HepG2 (cell line): ENCODE results near the gene RPS2. TPM values are rescaled to one million over a fixed set of nuclear protein-coding genes. Genes with fewer than 3 reads are reported as not detected.
A peak's percentile ranks its signal among the peaks of the same experiment; 100 is the strongest.
"Not testable (repeated sequence)": the region's sequence is repeated elsewhere in the genome, so short reads cannot be mapped to it uniquely, and the experiment has no call there.

Source experiments
- ATAC-seq: fragments of 200-7000 bp; cut with Tn5 transposase; 3 replicates; pipeline ENCODE4 v1.9.1; 2020; ENCODE audit warnings: mild to moderate bottlenecking, moderate library complexity
- BruUV-seq: library from RNA; stranded (reverse); fragments of 400-500 nt; replicated peaks from 2 replicates; lab custom pipeline; 2021; lab: Mats Ljungman, UMichigan
- CTCF ChIA-PET: fragments of 300-600 bp; formaldehyde crosslinking; extraction: SDS; loops from one replicate; lab custom pipeline; 2021; ENCODE audit warnings: low total read pairs, inconsistent platforms, low intra/inter-chr PET ratio; lab: Yijun Ruan, JAX
- POLR2A ChIA-PET: fragments of 350-600 bp; sonication (Branson Sonifier 250); formaldehyde crosslinking; loops from one replicate; lab custom pipeline; 2020; ENCODE audit warnings: antibody characterized with exemption, inconsistent platforms; lab: Yijun Ruan, JAX
- DNase-seq: peaks from one replicate; pipeline ENCODE4 v3.0.0-alpha.2; 2015; ENCODE audit warnings: low spot score
- FAIRE-seq: peaks from 3 replicates; lab custom pipeline; 2011; peaks lifted over from hg19 to GRCh38; lab: Jason Lieb, UNC
- H2AFZ ChIP-seq: one replicate; pipeline ENCODE4 v1.6.1; 2011; ENCODE audit warnings: low read length, inconsistent platforms
- H3K27ac ChIP-seq: fragments of 300-600 bp; 3 replicates; pipeline ENCODE4 v1.8.0; 2011; ENCODE audit warnings: mixed run types, mild to moderate bottlenecking, mixed read lengths, low read length, inconsistent platforms; ENCODE audit not compliant: insufficient read depth; ENCODE audit errors: extremely low read length
- H3K27me3 ChIP-seq, 2 experiments: fragments of 200-600 bp in 1 of 2; 2 replicates in 1 of 2; 3 replicates in 1 of 2; pipeline versions ENCODE4 v1.6.0 to v1.8.0; 2011; ENCODE audit warnings: low read length in 2 of 2, mild to moderate bottlenecking in 2 of 2, moderate library complexity in 2 of 2, inconsistent platforms in 1 of 2; ENCODE audit not compliant: insufficient read depth in 2 of 2, control insufficient read depth in 1 of 2
- H3K36me3 ChIP-seq, 2 experiments: fragments of 200-600 bp in 1 of 2; replicated peaks in 1 of 2; 2 replicates in 1 of 2; 3 replicates in 1 of 2; pipeline versions ENCODE4 v1.5.1 to v1.8.0; 2011; ENCODE audit warnings: low read length in 2 of 2, inconsistent platforms in 1 of 2; ENCODE audit not compliant: insufficient read depth in 2 of 2, control insufficient read depth in 1 of 2
- H3K4me1 ChIP-seq: 2 replicates; pipeline ENCODE4 v1.5.1; 2012; ENCODE audit warnings: low read length, inconsistent platforms; ENCODE audit not compliant: insufficient read depth
- H3K4me2 ChIP-seq: 2 replicates; pipeline ENCODE4 v1.6.0; 2011; ENCODE audit warnings: low read depth, low read length, inconsistent platforms
- H3K4me3 ChIP-seq, 3 experiments: fragments of 200-600 bp in 1 of 3; sonication (generic), shearing (Covaris generic) in 1 of 3; replicated peaks in 1 of 3; 2 replicates each; pipeline ENCODE4 v1.5.1; 2011 to 2016; ENCODE audit warnings: low read length in 3 of 3, inconsistent platforms in 2 of 3, low read depth in 2 of 3, mild to moderate bottlenecking in 2 of 3, control low read depth in 1 of 3, mixed read lengths in 1 of 3; ENCODE audit not compliant: insufficient read depth in 1 of 3
- H3K79me2 ChIP-seq: one replicate; pipeline ENCODE4 v1.6.1; 2011; ENCODE audit warnings: low read length, inconsistent platforms; ENCODE audit not compliant: insufficient read depth
- H3K9ac ChIP-seq: 2 replicates; pipeline ENCODE4 v1.6.0; 2011; ENCODE audit warnings: mild to moderate bottlenecking, low read depth, low read length, inconsistent platforms; ENCODE audit not compliant: insufficient read depth
- H3K9me3 ChIP-seq: 2 replicates; pipeline ENCODE4 v1.5.1; 2012; ENCODE audit warnings: mild to moderate bottlenecking, low read length
- H4K20me1 ChIP-seq: 2 replicates; pipeline ENCODE4 v1.6.0; 2011; ENCODE audit warnings: inconsistent platforms, mild to moderate bottlenecking, low read length, moderate library complexity; ENCODE audit not compliant: insufficient read depth
- DRAP1 ChIP-seq: IDR thresholded peaks from 2 replicates; pipeline ENCODE4 v1.6.1; 2016; ENCODE audit warnings: missing genetic modification reagents, missing compliant biosample characterization
- NFYB ChIP-seq: sonication (generic); formaldehyde crosslinking; IDR thresholded peaks from 2 replicates; pipeline ENCODE4 v1.4.0; 2020; ENCODE audit warnings: missing genetic modification reagents
- NFYC ChIP-seq: IDR thresholded peaks from 2 replicates; pipeline ENCODE4 v1.6.1; 2016; ENCODE audit warnings: missing genetic modification reagents, missing compliant biosample characterization
- POLR2A ChIP-seq, 2 experiments: IDR thresholded peaks; 2 replicates each; pipeline ENCODE4 v1.6.1; 2011; ENCODE audit warnings: low read depth in 2 of 2, low read length in 2 of 2, mild to moderate bottlenecking in 1 of 2, moderate library complexity in 1 of 2; ENCODE audit not compliant: insufficient read depth in 1 of 2
- POLR2AphosphoS5 ChIP-seq: IDR thresholded peaks from 2 replicates; pipeline ENCODE4 v1.6.1; 2012; ENCODE audit warnings: low read depth, low read length
- POLR2G ChIP-seq: fragments of 200-400 bp; formaldehyde crosslinking; IDR thresholded peaks from 2 replicates; pipeline ENCODE4 v1.6.1; 2018; ENCODE audit warnings: mild to moderate bottlenecking, low read depth, low read length, moderate library complexity
- RBFOX2 ChIP-seq: fragments of 200-400 bp; formaldehyde crosslinking; IDR thresholded peaks from 2 replicates; pipeline ENCODE4 v1.6.1; 2017; ENCODE audit warnings: low read depth, mild to moderate bottlenecking, low read length
- SP1 ChIP-seq, 2 experiments: fragments of 450-650 bp in 1 of 2; sonication (generic) in 1 of 2; formaldehyde crosslinking in 1 of 2; IDR thresholded peaks; 2 replicates each; pipeline versions ENCODE4 v1.4.0 to v1.6.1; 2016 to 2020; ENCODE audit warnings: missing genetic modification reagents in 1 of 2
- THAP11 ChIP-seq: IDR thresholded peaks from 2 replicates; pipeline ENCODE4 v1.6.1; 2016; ENCODE audit warnings: missing biosample characterization, missing genetic modification reagents
- WGBS: methylation state at CpG from one replicate; pipeline ENCODE4 v1.1.6; 2017; ENCODE audit warnings: low lambda C conversion rate; 5-methylcytosine and 5-hydroxymethylcytosine counted together
- in situ Hi-C: cut with HindIII; loops from 2 replicates; pipeline ENCODE4 v1.10.0; 2017; ENCODE audit warnings: low pct_unique_long_range_greater_than_20kb; ENCODE audit not compliant: extremely low pct_ligation_motif_present
- intact Hi-C: fragments of 100-400 bp; cut with micrococcal nuclease; formaldehyde crosslinking; loops from one replicate; pipeline ENCODE4 v1.10.0; 2022; ENCODE audit not compliant: unreplicated experiment
- polyA plus RNA-seq, 8 experiments: library from polyadenylated mRNA; depleted of rRNA in 3 of 8; stranded (reverse) in 7 of 8; unstranded in 1 of 8; fragments of >200 nt; fragmentation: Illumina TruSeq in 4 of 8; extraction: Trizol in 4 of 8; gene quantifications; 2 replicates each; pipeline versions ENCODE4 v1.2.1 to v1.2.3, GENCODE V29; 2011 to 2016; ENCODE audit warnings: low read depth in 4 of 8, missing spikeins in 1 of 8, mixed read lengths in 1 of 8; ENCODE audit not compliant: insufficient read depth in 1 of 8
- total RNA-seq, 5 experiments: library from RNA; depleted of rRNA; stranded (reverse); fragments of >200 nt; fragmentation: Illumina TruSeq; extraction: Trizol; gene quantifications; 2 replicates each; pipeline ENCODE4 v1.2.3, GENCODE V29; 2016; ENCODE audit warnings: low read depth in 1 of 5
- TF ChIP-seq, protein P1 (sequence below): sonication (generic); formaldehyde crosslinking; IDR thresholded peaks from 2 replicates; pipeline ENCODE4 v1.4.0; 2020; ENCODE audit warnings: missing genetic modification reagents

The RPS2 gene
- total and polyA plus RNA-seq, 2 of the 13 experiments (the other 11 are each of a cell fraction or from before 2014, with no cell fraction given), result 1,908 to 4,514 TPM

DNA sequence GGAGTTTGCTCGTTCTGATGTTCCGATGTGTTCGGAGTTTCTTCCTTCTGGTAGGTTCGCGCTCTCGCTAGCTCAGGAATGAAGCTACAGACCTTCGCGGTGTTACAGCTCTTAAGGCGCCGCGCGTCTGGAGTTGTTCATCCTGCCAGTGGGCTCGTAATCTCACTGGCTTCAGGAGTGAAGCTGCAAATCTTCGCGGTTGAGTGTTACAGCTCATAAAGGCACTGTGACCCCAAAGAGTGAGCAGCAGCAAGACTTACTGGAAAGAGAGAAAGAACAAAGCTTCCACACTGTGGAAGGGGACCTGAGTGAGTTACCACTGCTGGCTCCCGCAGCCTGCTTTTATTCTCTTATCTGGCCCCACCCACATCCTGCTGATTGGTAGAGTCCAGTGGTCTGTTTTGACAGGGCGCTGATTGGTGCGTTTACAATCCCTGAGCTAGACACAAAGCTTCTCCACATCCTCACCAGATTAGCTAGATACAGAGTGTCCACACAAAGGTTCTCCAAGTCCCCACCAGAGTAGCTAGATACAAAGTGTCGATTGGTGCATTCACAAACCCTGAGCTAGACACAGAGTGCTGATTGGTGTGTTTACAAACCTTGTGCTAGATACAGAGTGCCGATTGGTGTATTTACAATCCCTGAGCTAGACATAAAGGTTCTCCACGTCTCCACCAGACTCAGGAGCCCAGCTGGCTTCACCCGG lies 7.0 kb downstream of the RPS2 start:
- FAIRE-seq; H3K4me3 ChIP-seq; H3K27ac ChIP-seq; DNase-seq; H2AFZ ChIP-seq; BruUV-seq; H3K4me2 ChIP-seq; H3K36me3 ChIP-seq; H3K9ac ChIP-seq; ATAC-seq; in situ Hi-C loops; H3K9me3 ChIP-seq; CTCF ChIA-PET; TF ChIP-seq SP1 (IDR thresholded peaks at IDR 0.05): not testable (repeated sequence)
- 84% methylated on average over 21 of the region's 22 CpGs for WGBS
- POLR2A ChIA-PET, result interaction anchor here (1.1 to 7.4 kb wide), 5 partner anchors 9 to 27 kb away, joined by 3 to 139 read pairs (median 5); partner anchors contain the start of genes MSRB1, RNF151 and TBL3
- peaks cover 47% of the 10 kb centered on the region for H3K4me1 ChIP-seq
- TF ChIP-seq POLR2G, result peak; percentile 41; the same call in 1 of the 2 replicates
- TF ChIP-seq DRAP1 (CRISPR knock-in tag), result peak; percentile 46; the same call in 1 of the 2 replicates
- TF ChIP-seq RBFOX2, result 0 out of 2 replicates have a peak, but pooled peaks have one; percentile 19
- TF ChIP-seq NFYB (CRISPR knock-in tag), result peak; percentile 79
- peak; percentile 66 for TF ChIP-seq POLR2AphosphoS5
- TF ChIP-seq THAP11, result 0 out of 2 replicates have a peak, but pooled peaks have one; percentile 28
- peak; percentile 40; the same call in 1 of the 2 replicates for TF ChIP-seq SP1 (CRISPR knock-in tag; IDR thresholded peaks at IDR 0.05)
- peak; percentile 66 to 85 for TF ChIP-seq POLR2A (IDR thresholded peaks at IDR 0.05; ENCODE audit: insufficient read depth in 1 of 2, low read depth in 2 of 2, low read length in 2 of 2)
- TF ChIP-seq, protein P1, sequence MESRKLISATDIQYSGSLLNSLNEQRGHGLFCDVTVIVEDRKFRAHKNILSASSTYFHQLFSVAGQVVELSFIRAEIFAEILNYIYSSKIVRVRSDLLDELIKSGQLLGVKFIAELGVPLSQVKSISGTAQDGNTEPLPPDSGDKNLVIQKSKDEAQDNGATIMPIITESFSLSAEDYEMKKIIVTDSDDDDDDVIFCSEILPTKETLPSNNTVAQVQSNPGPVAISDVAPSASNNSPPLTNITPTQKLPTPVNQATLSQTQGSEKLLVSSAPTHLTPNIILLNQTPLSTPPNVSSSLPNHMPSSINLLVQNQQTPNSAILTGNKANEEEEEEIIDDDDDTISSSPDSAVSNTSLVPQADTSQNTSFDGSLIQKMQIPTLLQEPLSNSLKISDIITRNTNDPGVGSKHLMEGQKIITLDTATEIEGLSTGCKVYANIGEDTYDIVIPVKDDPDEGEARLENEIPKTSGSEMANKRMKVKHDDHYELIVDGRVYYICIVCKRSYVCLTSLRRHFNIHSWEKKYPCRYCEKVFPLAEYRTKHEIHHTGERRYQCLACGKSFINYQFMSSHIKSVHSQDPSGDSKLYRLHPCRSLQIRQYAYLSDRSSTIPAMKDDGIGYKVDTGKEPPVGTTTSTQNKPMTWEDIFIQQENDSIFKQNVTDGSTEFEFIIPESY (CRISPR knock-in tag), result peak; percentile 88
- peak; percentile 77 for TF ChIP-seq NFYC
- H3K27me3 ChIP-seq, result peaks cover 3 to 18% of the 10 kb centered on the region in 2 experiments; a peak in 4 of 5 replicates
- H4K20me1 ChIP-seq, result peaks cover 16% of the 10 kb centered on the region
- peaks cover 13% of the 10 kb centered on the region for H3K79me2 ChIP-seq
- intact Hi-C loops, result loop anchor here (2.0 kb wide), 1 partner anchor 17 kb away; no protein-coding TSS in a partner anchor
